ENCODE data around the gene HAGH. TPM values are rescaled to one million over a fixed set of nuclear protein-coding genes. Genes with fewer than 3 reads are reported as not detected.

The HAGH gene
- total and polyA plus RNA-seq, 12 donors, result 115 to 179 (median 161) TPM

DNA sequence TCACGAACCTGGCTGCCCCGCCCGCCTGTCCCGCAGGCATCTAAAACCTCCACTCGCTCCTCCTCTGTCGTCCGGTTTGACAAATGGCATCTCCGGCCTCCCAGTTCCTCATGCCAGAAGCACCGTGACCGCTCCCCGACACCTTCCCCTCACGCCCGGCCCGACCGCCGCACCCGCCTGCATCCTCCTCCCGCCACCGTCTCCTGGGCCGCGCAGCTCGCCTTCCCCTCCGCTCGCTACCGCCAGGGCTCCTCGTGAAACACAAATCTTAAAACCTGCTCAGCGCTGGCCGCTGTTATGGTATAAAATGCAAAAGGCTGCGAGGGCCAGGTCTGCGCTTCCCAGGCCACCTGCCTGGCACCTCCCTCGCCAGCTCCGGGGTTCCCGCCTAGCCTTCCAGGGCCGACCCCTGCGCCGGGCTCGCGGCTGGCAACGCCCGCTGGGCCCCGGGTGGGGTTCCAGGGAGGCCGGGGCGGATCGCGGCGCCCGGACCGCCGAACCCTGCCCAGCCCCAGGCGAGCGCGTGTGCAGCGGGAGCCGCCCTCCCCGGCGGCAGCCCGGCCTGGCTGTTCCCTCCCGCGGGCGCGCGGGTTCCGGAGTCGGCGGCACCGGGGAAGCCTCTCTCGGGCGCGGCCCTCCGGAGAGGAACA lies 44.7 kb downstream of the HAGH start:
- H3K36me3 ChIP-seq, result peaks cover 0 to 63% (median 15%) of the 10 kb centered on the region in 9 donors
- TF ChIP-seq, protein P1, sequence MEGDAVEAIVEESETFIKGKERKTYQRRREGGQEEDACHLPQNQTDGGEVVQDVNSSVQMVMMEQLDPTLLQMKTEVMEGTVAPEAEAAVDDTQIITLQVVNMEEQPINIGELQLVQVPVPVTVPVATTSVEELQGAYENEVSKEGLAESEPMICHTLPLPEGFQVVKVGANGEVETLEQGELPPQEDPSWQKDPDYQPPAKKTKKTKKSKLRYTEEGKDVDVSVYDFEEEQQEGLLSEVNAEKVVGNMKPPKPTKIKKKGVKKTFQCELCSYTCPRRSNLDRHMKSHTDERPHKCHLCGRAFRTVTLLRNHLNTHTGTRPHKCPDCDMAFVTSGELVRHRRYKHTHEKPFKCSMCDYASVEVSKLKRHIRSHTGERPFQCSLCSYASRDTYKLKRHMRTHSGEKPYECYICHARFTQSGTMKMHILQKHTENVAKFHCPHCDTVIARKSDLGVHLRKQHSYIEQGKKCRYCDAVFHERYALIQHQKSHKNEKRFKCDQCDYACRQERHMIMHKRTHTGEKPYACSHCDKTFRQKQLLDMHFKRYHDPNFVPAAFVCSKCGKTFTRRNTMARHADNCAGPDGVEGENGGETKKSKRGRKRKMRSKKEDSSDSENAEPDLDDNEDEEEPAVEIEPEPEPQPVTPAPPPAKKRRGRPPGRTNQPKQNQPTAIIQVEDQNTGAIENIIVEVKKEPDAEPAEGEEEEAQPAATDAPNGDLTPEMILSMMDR (IDR thresholded peaks at IDR 0.05), result no peak
- peak overlapping the region; percentile 43 to 96 (median 88) for H3K4me3 ChIP-seq
- no peaks in the 10 kb centered on the region for H3K27me3 ChIP-seq
- intact Hi-C loops (cut with DNase I), result no loop called here
- WGBS, 2 donors, result 1% methylated on average over 67 to 70 of the region's 70 CpGs
- peaks cover 16 to 61% (median 34%) of the 10 kb centered on the region in 9 donors for H3K4me1 ChIP-seq
- ATAC-seq, result peak in 4 of 8 donors; percentile 1 to 8 (median 4)
- no peaks in the 10 kb centered on the region for H3K9me3 ChIP-seq
- DNase-seq, result peak in 1 of 2 donors; percentile 32
- H3K27ac ChIP-seq, result peak overlapping the region; percentile 52 to 92 (median 87)

DNA sequence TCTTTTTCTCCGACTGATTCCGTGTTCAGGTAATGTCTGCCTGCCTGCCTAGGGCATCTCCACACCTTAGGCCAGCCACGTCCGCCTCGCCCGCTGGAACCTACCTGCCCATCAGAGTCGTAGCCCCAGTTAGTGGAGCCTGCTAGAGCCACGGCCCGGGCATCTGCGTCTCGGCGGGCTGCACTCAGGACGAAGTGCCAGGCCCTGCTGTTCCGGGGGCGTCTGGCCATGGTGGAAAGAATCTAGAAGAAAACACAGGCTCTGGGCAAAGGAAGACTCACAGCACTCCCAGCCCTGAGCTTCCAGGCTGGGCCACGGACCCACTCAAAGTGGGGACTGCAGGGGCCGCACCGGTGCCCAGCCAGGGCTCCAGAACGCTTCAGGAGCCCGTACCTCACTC lies 45.4 kb downstream of the HAGH start:
- TF ChIP-seq, protein P1 (IDR thresholded peaks at IDR 0.05), result no peak
- no peak for ATAC-seq
- H3K36me3 ChIP-seq, result peaks cover 0 to 63% (median 15%) of the 10 kb centered on the region in 9 donors
- peaks cover 16 to 59% (median 34%) of the 10 kb centered on the region in 9 donors for H3K4me1 ChIP-seq
- WGBS, 2 donors, result 68 to 69% methylated on average over 20 of the region's 20 CpGs
- DNase-seq, result peak in 1 of 2 donors; percentile 17
- intact Hi-C loops (cut with DNase I), result no loop called here
- H3K27me3 ChIP-seq, result no peaks in the 10 kb centered on the region
- H3K4me3 ChIP-seq, result peak overlapping the region; percentile 43 to 96 (median 88)
- H3K9me3 ChIP-seq, result no peaks in the 10 kb centered on the region
- peak overlapping the region in 8 of 10 donors; percentile 52 to 92 (median 88) for H3K27ac ChIP-seq

DNA sequence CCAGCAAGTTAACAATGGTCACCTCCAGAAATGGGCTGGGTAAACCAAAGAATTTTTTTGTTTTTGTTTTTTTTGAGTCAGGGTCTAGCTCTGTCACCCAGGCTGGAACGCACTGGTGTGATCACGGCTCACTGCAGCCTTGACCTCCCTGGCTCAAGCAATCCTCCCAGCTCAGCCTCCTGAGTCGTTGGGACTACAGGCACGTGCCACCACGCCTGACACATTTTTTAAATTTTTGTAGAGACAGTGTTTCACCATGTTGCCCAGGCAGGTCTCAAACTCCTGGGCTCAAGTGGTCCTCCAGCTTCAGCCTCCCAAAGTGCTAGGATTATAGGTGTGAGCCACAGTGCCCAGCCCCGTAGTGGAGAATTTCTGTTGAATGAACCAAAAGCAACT lies 46.0 kb downstream of the HAGH start:
- TF ChIP-seq, protein P1 (IDR thresholded peaks at IDR 0.05), result no peak
- H3K4me1 ChIP-seq, result peaks cover 16 to 54% (median 34%) of the 10 kb centered on the region in 9 donors
- peaks cover 0 to 63% (median 15%) of the 10 kb centered on the region in 9 donors for H3K36me3 ChIP-seq
- intact Hi-C loops (cut with DNase I), result no loop called here
- peak overlapping the region in 1 of 10 donors; percentile 93 for H3K4me3 ChIP-seq
- no peaks in the 10 kb centered on the region for H3K9me3 ChIP-seq
- DNase-seq (no peak), ATAC-seq (no peak)
- WGBS, 2 donors, result 71 to 75% methylated on average over 6 of the region's 6 CpGs
- no peaks in the 10 kb centered on the region for H3K27me3 ChIP-seq
- no peak overlapping the region for H3K27ac ChIP-seq

DNA sequence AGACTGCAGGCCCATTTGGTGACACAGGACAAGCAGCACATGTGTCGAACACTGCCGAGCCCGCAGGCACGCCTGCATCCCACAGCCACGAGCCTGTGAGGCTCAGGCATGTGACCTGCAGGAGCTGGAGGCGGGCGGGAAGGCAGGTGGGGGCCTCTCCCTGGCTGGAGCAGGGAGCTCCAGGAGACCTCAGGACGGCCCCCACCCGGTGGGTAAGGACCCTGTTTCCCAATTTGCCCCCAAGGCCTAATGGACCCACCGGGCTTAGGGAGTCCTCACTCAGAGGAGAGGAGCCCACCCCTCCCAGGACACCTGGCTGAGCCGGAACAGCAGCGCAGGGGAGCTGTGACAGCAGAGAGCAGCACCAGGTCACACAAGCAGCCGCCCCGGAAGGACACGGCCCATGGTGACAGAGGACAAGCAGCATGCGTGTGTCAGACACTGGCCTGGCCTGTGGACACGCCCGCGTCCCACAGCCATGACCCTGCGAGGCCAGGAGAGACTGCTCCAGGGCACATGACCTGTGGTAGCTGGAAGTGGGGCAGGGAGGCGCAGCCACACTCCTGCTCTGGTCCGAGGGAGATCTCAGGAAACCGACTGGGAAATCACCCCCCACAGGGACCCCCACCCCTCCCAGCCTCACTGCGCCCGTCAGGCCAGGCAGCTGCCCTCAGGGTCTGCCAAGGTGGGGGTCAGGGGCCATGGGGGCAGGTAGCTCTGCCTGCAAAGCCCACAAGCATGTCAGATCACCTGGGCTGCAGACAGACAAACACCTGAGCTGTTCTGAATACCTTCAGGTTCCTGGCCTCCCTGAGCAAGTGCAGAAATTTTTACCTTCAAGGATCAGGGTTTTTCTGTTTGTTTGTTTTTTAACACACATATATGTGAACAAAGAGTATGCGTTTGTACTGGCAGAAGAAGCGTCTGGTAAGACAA lies 46.6 kb downstream of the HAGH start:
- Histone ChIP-seq H3K4me1 (peaks cover 16 to 50% (median 34%) of the 10 kb centered on the region in 9 donors), H3K27me3 (no peaks in the 10 kb centered on the region), H3K27ac (no peak overlapping the region), H3K4me3 (no peak overlapping the region), H3K9me3 (no peaks in the 10 kb centered on the region), H3K36me3 (peaks cover 0 to 62% (median 15%) of the 10 kb centered on the region in 9 donors)
- intact Hi-C loops (cut with DNase I), result loop anchor here in 1 of 10 donors (5.0 kb wide), 1 partner anchor 157 kb away; no protein-coding TSS in a partner anchor
- DNase-seq (peak in 1 of 2 donors; percentile 21), ATAC-seq (no peak)
- TF ChIP-seq, protein P1 (IDR thresholded peaks at IDR 0.05), result no peak
- 82% methylated on average over 27 of the region's 27 CpGs for WGBS, 2 donors
